DOHH2 (cell line): ENCODE results near the gene EIPR1.

Experiments used
- EZH2phosphoT487 ChIP-seq: fragments of 200-600 bp; sonication (generic); IDR thresholded peaks from 2 replicates; pipeline ENCODE4 v1.6.1; 2017; ENCODE audit warnings: borderline replicate concordance, mild to moderate bottlenecking, antibody characterized with exemption, low read length, moderate library complexity, mixed read lengths
- TF ChIP-seq, protein P1 (sequence below): fragments of 200-600 bp; sonication (generic); IDR thresholded peaks from one replicate; pipeline ENCODE4 v1.5.1; 2014; ENCODE audit warnings: antibody characterized with exemption, mild to moderate bottlenecking, low read depth, low read length; ENCODE audit not compliant: poor library complexity, severe bottlenecking

GRCh38 chr2:3398857-3399256 lies 21.2 kb upstream of the EIPR1 start:
- TF ChIP-seq, protein P1, sequence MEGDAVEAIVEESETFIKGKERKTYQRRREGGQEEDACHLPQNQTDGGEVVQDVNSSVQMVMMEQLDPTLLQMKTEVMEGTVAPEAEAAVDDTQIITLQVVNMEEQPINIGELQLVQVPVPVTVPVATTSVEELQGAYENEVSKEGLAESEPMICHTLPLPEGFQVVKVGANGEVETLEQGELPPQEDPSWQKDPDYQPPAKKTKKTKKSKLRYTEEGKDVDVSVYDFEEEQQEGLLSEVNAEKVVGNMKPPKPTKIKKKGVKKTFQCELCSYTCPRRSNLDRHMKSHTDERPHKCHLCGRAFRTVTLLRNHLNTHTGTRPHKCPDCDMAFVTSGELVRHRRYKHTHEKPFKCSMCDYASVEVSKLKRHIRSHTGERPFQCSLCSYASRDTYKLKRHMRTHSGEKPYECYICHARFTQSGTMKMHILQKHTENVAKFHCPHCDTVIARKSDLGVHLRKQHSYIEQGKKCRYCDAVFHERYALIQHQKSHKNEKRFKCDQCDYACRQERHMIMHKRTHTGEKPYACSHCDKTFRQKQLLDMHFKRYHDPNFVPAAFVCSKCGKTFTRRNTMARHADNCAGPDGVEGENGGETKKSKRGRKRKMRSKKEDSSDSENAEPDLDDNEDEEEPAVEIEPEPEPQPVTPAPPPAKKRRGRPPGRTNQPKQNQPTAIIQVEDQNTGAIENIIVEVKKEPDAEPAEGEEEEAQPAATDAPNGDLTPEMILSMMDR = no peak
- TF ChIP-seq EZH2phosphoT487 = no peak
